Smooth muscle cell (in vitro differentiated cells): ENCODE measurements around the gene SBSN. TPM values are rescaled to one million over a fixed set of nuclear protein-coding genes. Genes with fewer than 3 reads are reported as not detected.
A peak's percentile ranks its signal among the peaks of the same experiment; 100 is the strongest.

Experiments used
- DNase-seq: peaks from one replicate; lab custom pipeline; 2025; ENCODE audit not compliant: unreplicated experiment; lab: John Stamatoyannopoulos, UW
- H2AFZ ChIP-seq: fragments of 200-600 bp; sonication (generic); 2 replicates; pipeline ENCODE4 v1.6.0; 2016; ENCODE audit warnings: antibody characterized with exemption, low read depth, mild to moderate bottlenecking
- H3F3A ChIP-seq: fragments of 200-600 bp; sonication (generic); 2 replicates; pipeline ENCODE4 v1.6.0; 2017; ENCODE audit warnings: antibody characterized with exemption, low read depth
- H3K27ac ChIP-seq: fragments of 200-600 bp; sonication (generic); 2 replicates; pipeline ENCODE4 v1.5.1; 2016; ENCODE audit warnings: low read depth, mild to moderate bottlenecking
- H3K27me3 ChIP-seq: fragments of 200-600 bp; sonication (generic); 2 replicates; pipeline ENCODE4 v1.6.1; 2016; ENCODE audit warnings: low read depth, mild to moderate bottlenecking
- H3K36me3 ChIP-seq: fragments of 200-600 bp; sonication (generic); 2 replicates; pipeline ENCODE4 v1.5.1; 2016; ENCODE audit warnings: low read depth
- H3K4me1 ChIP-seq: fragments of 200-600 bp; sonication (generic); 2 replicates; pipeline ENCODE4 v1.5.1; 2016; ENCODE audit warnings: low read depth
- H3K4me2 ChIP-seq: fragments of 200-600 bp; sonication (generic); 2 replicates; pipeline ENCODE4 v1.6.0; 2016; ENCODE audit warnings: mild to moderate bottlenecking
- H3K4me3 ChIP-seq: fragments of 200-600 bp; sonication (generic); 2 replicates; pipeline ENCODE4 v1.5.1; 2016; ENCODE audit warnings: mild to moderate bottlenecking
- H3K79me2 ChIP-seq: fragments of 200-600 bp; sonication (generic); 2 replicates; pipeline ENCODE4 v1.6.0; 2016; ENCODE audit warnings: low read depth, mild to moderate bottlenecking
- H3K9ac ChIP-seq: fragments of 200-600 bp; sonication (generic); 2 replicates; pipeline ENCODE4 v1.6.0; 2016; ENCODE audit warnings: low read depth
- H3K9me3 ChIP-seq: fragments of 200-600 bp; sonication (generic); replicated peaks from 2 replicates; pipeline ENCODE4 v1.5.1; 2016; ENCODE audit warnings: low read depth
- H4K20me1 ChIP-seq: fragments of 200-600 bp; sonication (generic); 2 replicates; pipeline ENCODE4 v1.6.0; 2016; ENCODE audit warnings: low read depth
- CTCF ChIP-seq: fragments of 200-600 bp; sonication (generic); IDR thresholded peaks from 2 replicates; pipeline ENCODE4 v1.5.1; 2017; ENCODE audit warnings: borderline replicate concordance, mild to moderate bottlenecking, antibody characterized with exemption; ENCODE audit not compliant: insufficient read depth, poor library complexity, severe bottlenecking
- WGBS: methylation state at CpG from one replicate; pipeline ENCODE4 v1.1.7; 2016; ENCODE audit warnings: low lambda C conversion rate; 5-methylcytosine and 5-hydroxymethylcytosine counted together
- polyA plus RNA-seq: library from polyadenylated mRNA; unstranded; fragments of >200 nt; fragmentation: Nextera tagmentation; extraction: Ambion mirVana; gene quantifications from 2 replicates; pipeline ENCODE4 v1.2.1, GENCODE V29; 2016
- total RNA-seq: library from RNA; depleted of rRNA; stranded (reverse); fragments of >200 nt; gene quantifications from 2 replicates; pipeline ENCODE4 v1.2.3, GENCODE V29; 2014

SBSN gene
- total and polyA plus RNA-seq, 2 experiments from 2014 or later, result 11.7 to 19.8 TPM

DNA sequence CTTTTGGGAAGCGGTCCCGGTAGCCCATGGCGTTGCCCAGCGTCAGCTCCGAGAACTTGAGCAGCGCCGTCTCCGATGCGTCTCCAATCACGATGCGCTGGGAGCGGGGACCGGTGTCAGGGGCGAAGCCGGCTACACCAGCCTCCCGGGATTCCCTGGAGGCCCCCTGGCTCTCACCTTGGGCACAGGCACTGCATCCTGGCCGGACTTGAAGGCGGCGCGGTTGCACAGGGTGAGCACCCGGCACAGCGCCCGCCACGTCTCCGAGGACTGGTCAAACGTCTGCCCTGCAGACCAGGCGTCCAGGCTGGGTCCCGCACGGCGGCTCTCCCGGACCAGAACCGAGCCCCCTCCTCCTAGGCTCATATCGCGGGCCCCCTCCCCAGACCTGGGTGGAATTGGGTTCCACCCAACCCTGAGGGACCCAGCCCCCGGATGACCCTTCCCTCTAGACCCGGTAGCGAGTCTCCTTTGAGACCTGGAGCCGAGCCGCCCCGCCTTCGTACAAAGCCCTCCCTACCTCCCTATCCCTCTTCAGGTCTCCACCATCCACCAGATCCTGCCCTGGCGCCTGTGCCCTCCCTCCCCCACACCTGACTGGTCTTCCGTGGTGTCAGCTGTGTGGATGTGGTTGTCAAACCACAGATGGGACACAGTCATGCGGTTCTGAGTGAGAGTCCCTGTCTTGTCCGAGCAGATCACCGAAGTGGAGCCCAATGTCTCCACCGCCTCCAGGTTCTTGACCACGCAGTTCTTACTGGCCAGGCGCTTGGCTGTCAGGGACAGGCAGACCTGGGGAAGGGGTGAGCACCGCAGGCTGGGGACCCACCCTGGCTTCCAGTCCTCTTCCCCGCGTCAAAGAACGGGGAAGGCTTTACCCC, 30.5 kb upstream of the SBSN start:
- no peaks in the 10 kb centered on the region for H4K20me1 ChIP-seq
- no peak overlapping the region for H2AFZ ChIP-seq
- H3K36me3 ChIP-seq, result no peaks in the 10 kb centered on the region
- 43% methylated on average over 44 of the region's 53 CpGs for WGBS
- peaks cover 3% of the 10 kb centered on the region for H3K4me1 ChIP-seq
- peak overlapping the region; percentile 41 for H3K4me3 ChIP-seq
- no peak overlapping the region for H3K27ac ChIP-seq
- TF ChIP-seq CTCF, result no peak
- H3F3A ChIP-seq, result no peaks in the 10 kb centered on the region
- DNase-seq, result no peak
- peak overlapping the region; percentile 80 for H3K4me2 ChIP-seq
- no peaks in the 10 kb centered on the region for H3K79me2 ChIP-seq
- no peaks in the 10 kb centered on the region for H3K9me3 ChIP-seq
- H3K27me3 ChIP-seq, result peaks cover 54% of the 10 kb centered on the region
- no peak overlapping the region for H3K9ac ChIP-seq

GRCh38 chr19:35557539-35558399, 29.7 kb upstream of the SBSN start:
- Histone ChIP-seq H3K9ac (no peak overlapping the region), H3K36me3 (no peaks in the 10 kb centered on the region), H3K27ac (no peak overlapping the region), H3K79me2 (no peaks in the 10 kb centered on the region), H3K9me3 (no peaks in the 10 kb centered on the region), H3K4me2 (peak overlapping the region; percentile 80), H3K4me3 (peak overlapping the region; percentile 41), H3K27me3 (peaks cover 54% of the 10 kb centered on the region), H3F3A (no peaks in the 10 kb centered on the region), H2AFZ (no peak overlapping the region), H3K4me1 (peaks cover 3% of the 10 kb centered on the region), H4K20me1 (no peaks in the 10 kb centered on the region)
- TF ChIP-seq CTCF, result no peak
- WGBS, result 5% methylated on average over 18 of the region's 60 CpGs
- peak; percentile 48 for DNase-seq

DNA sequence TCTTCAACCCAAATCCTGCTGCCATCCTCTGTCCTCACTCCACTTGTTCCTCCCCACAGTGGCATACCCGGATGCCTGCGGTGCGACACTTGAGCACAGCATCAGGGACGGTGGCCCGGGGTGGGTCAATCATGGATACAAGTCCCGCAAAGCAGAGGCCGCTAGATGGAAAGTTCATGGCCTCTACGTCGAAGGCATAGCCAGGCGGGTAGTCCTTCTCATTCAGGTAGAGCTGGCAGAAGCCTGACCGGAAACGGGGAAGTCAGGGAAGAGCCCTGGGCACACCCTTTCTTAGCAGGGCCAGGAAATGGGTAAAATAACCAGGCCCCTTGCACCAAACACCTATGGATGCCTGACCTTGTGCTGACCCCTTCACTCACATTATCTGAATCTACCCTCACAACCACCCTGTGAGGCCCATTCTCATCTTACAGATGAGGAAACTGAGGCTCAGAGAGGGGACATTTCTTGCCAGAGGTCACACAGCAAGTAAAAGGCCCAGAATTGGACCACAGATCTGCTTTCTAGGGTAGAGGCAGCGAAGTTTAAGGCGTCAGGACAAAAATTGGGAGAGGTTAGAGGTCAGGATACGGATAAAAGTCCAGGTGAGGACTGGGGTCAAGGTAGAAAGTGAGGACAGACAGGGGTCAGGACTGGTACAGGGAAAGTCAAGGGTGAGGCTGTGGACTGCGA, 28.9 kb upstream of the SBSN start:
- Histone ChIP-seq H4K20me1 (no peaks in the 10 kb centered on the region), H3K4me1 (peaks cover 3% of the 10 kb centered on the region), H3K27ac (no peak overlapping the region), H3F3A (no peaks in the 10 kb centered on the region), H2AFZ (no peak overlapping the region), H3K9me3 (no peaks in the 10 kb centered on the region), H3K4me3 (no peak overlapping the region), H3K36me3 (no peaks in the 10 kb centered on the region), H3K9ac (no peak overlapping the region), H3K4me2 (peak overlapping the region; percentile 80), H3K27me3 (peaks cover 50% of the 10 kb centered on the region), H3K79me2 (no peaks in the 10 kb centered on the region)
- no peak for DNase-seq
- TF ChIP-seq CTCF, result no peak
- WGBS, result 89% methylated on average over 16 of the region's 16 CpGs
